PC-3 (cell line): ENCODE results near the gene DNAJC6. TPM values are rescaled to one million over a fixed set of nuclear protein-coding genes. Genes with fewer than 3 reads are reported as not detected.

ENCODE experiments used
- ATAC-seq: fragments of 200-7000 bp; cut with Tn5 transposase; 2 replicates; pipeline ENCODE4 v1.9.1; 2020; ENCODE audit warnings: mild to moderate bottlenecking, moderate library complexity
- BruUV-seq: library from RNA; stranded (reverse); fragments of 400-500 nt; replicated peaks from 2 replicates; lab custom pipeline; 2021; lab: Mats Ljungman, UMichigan
- CTCF ChIA-PET: fragments of 300-600 bp; sonication (Branson Sonifier 250); formaldehyde crosslinking; loops from one replicate; lab custom pipeline; 2022; ENCODE audit warnings: antibody characterized with exemption; lab: Charles Lee
- POLR2A ChIA-PET: fragments of 300-600 bp; sonication (Branson Sonifier 250); formaldehyde crosslinking; loops from one replicate; lab custom pipeline; 2022; ENCODE audit warnings: antibody characterized with exemption; ENCODE audit not compliant: unreplicated experiment; lab: Charles Lee
- DNase-seq: peaks from one replicate; pipeline ENCODE4 v3.0.0-alpha.2; 2015
- H2AFZ ChIP-seq: fragments of 300-600 bp; sonication (generic); 2 replicates; pipeline ENCODE4 v1.6.0; 2016; ENCODE audit warnings: antibody characterized with exemption, low read length
- H3F3A ChIP-seq: fragments of 300-600 bp; sonication (generic); one replicate; pipeline ENCODE4 v1.6.0; 2017; ENCODE audit warnings: antibody characterized with exemption, low read length, control low read depth, mild to moderate bottlenecking; ENCODE audit not compliant: unreplicated experiment
- H3K27ac ChIP-seq: fragments of 300-600 bp; sonication (generic); 2 replicates; pipeline ENCODE4 v1.5.1; 2016; ENCODE audit warnings: mild to moderate bottlenecking, low read length
- H3K27me3 ChIP-seq: fragments of 300-600 bp; sonication (generic); 2 replicates; pipeline ENCODE4 v1.6.1; 2016; ENCODE audit warnings: low read length, mixed read lengths
- H3K36me3 ChIP-seq: fragments of 300-600 bp; sonication (generic); 2 replicates; pipeline ENCODE4 v1.6.1; 2016; ENCODE audit warnings: low read depth, mixed run types, low read length, mixed read lengths
- H3K4me1 ChIP-seq: fragments of 300-600 bp; sonication (generic); 2 replicates; pipeline ENCODE4 v1.5.1; 2016; ENCODE audit warnings: low read length; ENCODE audit not compliant: insufficient read depth
- H3K4me2 ChIP-seq: fragments of 300-600 bp; sonication (generic); 2 replicates; pipeline ENCODE4 v1.6.0; 2016; ENCODE audit warnings: low read length
- H3K4me3 ChIP-seq: fragments of 300-600 bp; sonication (generic); 2 replicates; pipeline ENCODE4 v1.5.1; 2016; ENCODE audit warnings: mild to moderate bottlenecking, low read length, mixed read lengths
- H3K79me2 ChIP-seq: fragments of 300-600 bp; sonication (generic); 2 replicates; pipeline ENCODE4 v1.6.1; 2017; ENCODE audit warnings: low read length, mixed read lengths
- H3K9ac ChIP-seq: fragments of 300-600 bp; sonication (generic); 2 replicates; pipeline ENCODE4 v1.6.0; 2016; ENCODE audit warnings: mild to moderate bottlenecking, low read length
- H3K9me2 ChIP-seq: fragments of 300-600 bp; sonication (generic); replicated peaks from 2 replicates; pipeline ENCODE4 v1.6.1; 2016; ENCODE audit warnings: mixed run types, low read length, mixed read lengths
- H3K9me3 ChIP-seq: fragments of 300-600 bp; sonication (generic); 2 replicates; pipeline ENCODE4 v1.6.1; 2016; ENCODE audit warnings: low read length, mixed read lengths
- H4K20me1 ChIP-seq: fragments of 300-600 bp; sonication (generic); 2 replicates; pipeline ENCODE4 v1.6.1; 2016; ENCODE audit warnings: low read length, mixed read lengths
- EZH2 ChIP-seq: fragments of 300-600 bp; sonication (generic); IDR thresholded peaks from one replicate; pipeline ENCODE4 v1.6.1; 2017; ENCODE audit warnings: antibody characterized with exemption, mild to moderate bottlenecking, low read length; ENCODE audit not compliant: unreplicated experiment
- EZH2phosphoT487 ChIP-seq: fragments of 300-600 bp; sonication (generic); IDR thresholded peaks from 2 replicates; pipeline ENCODE4 v1.6.1; 2018; ENCODE audit warnings: mild to moderate bottlenecking, antibody characterized with exemption, low read length, borderline replicate concordance
- intact Hi-C: fragments of 100-400 bp; cut with micrococcal nuclease; formaldehyde crosslinking; loops from 2 replicates; pipeline ENCODE4 v1.9.0; 2023
- total RNA-seq: library from RNA; depleted of rRNA; stranded (reverse); fragments of >200 nt; gene quantifications from 2 replicates; pipeline ENCODE4 v1.2.3, GENCODE V29; 2014
- TF ChIP-seq, protein P1 (sequence below): fragments of 300-600 bp; sonication (generic); conservative IDR thresholded peaks from 2 replicates; pipeline ENCODE4 v1.5.1; 2017; ENCODE audit warnings: antibody characterized with exemption, low read depth, mild to moderate bottlenecking, low read length

The DNAJC6 gene
- total RNA-seq, 1 experiment from 2014 or later, result 3.0 TPM

DNA sequence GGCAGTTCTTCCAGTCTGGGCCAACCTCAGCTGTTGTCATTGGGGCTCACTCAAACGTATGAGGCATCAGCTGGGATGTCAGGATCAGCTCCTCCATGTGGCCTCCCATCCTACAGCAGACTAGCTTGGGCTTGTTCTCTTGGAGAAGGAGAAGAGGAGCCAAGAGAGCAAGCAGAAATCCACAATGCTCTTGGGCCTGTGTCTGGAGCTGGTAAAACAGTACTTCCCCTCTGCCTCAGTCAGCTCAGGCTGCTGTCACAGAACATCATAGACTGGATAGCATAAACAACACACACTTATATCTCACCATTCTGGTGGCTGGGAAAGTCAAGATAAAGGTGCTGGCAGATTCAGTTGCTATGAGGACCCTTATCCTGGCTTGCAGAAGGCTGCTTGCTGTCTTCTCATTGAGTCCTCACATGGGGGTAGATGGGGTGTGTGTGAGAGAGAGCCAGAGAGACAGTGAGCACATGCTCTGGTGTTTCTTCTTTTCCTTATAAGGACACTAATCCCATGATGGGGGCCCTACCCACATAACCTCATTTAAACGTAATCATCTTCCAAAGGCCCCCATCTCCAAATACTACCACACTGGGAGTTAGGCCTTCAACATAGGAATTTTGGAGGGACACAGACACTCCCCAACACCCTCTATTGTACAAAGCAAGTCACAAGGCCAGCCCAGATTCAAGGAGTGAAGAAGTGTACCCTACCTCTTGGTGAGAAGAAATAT lies 16.3 kb upstream of the DNAJC6 start:
- DNase-seq (no peak), ATAC-seq (no peak)
- no peaks in the 10 kb centered on the region for H3K4me1 ChIP-seq
- no peak overlapping the region for H3K27ac ChIP-seq
- no peak overlapping the region for H2AFZ ChIP-seq
- no peaks in the 10 kb centered on the region for H3F3A ChIP-seq
- H3K27me3 ChIP-seq, result no peaks in the 10 kb centered on the region
- no peak overlapping the region for H3K4me3 ChIP-seq
- TF ChIP-seq EZH2, result no peak
- TF ChIP-seq, protein P1, sequence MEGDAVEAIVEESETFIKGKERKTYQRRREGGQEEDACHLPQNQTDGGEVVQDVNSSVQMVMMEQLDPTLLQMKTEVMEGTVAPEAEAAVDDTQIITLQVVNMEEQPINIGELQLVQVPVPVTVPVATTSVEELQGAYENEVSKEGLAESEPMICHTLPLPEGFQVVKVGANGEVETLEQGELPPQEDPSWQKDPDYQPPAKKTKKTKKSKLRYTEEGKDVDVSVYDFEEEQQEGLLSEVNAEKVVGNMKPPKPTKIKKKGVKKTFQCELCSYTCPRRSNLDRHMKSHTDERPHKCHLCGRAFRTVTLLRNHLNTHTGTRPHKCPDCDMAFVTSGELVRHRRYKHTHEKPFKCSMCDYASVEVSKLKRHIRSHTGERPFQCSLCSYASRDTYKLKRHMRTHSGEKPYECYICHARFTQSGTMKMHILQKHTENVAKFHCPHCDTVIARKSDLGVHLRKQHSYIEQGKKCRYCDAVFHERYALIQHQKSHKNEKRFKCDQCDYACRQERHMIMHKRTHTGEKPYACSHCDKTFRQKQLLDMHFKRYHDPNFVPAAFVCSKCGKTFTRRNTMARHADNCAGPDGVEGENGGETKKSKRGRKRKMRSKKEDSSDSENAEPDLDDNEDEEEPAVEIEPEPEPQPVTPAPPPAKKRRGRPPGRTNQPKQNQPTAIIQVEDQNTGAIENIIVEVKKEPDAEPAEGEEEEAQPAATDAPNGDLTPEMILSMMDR, result no peak
- no peak for TF ChIP-seq EZH2phosphoT487
- no peaks in the 10 kb centered on the region for H4K20me1 ChIP-seq
- H3K9ac ChIP-seq, result no peak overlapping the region
- intact Hi-C loops, result no loop called here
- H3K36me3 ChIP-seq, result no peaks in the 10 kb centered on the region
- CTCF ChIA-PET, result no interaction called here
- H3K9me2 ChIP-seq, result no peaks in the 10 kb centered on the region
- POLR2A ChIA-PET, result no interaction called here
- H3K4me2 ChIP-seq, result no peak overlapping the region
- H3K79me2 ChIP-seq, result no peaks in the 10 kb centered on the region
- BruUV-seq, result no TSS peak
- H3K9me3 ChIP-seq, result no peaks in the 10 kb centered on the region

DNA sequence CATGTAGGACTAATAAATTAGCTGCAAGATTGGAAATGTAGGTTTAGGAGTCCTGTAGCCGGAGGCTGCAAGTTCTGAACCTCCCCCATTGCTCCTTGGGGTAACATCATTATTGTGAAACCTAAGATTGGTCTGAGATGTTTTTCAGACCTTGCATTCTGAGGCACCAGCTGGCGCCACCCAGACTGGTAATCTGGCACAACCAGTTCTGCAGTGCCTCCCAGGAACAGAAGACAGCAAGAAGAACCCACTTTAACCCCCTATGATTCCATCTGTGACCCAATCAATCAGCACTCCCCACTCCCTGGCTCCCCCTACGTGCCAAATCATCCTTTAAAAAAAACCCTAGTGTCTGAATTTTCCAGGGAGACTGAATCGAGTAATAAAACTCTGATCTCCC lies 11.6 kb upstream of the DNAJC6 start:
- Histone ChIP-seq H3K79me2 (no peaks in the 10 kb centered on the region), H3K4me1 (no peaks in the 10 kb centered on the region), H3K4me2 (no peak overlapping the region), H3F3A (no peaks in the 10 kb centered on the region), H3K9me2 (no peaks in the 10 kb centered on the region), H3K27ac (no peak overlapping the region), H3K4me3 (no peak overlapping the region), H3K9ac (no peak overlapping the region), H4K20me1 (no peaks in the 10 kb centered on the region), H3K9me3 (no peaks in the 10 kb centered on the region), H3K27me3 (no peaks in the 10 kb centered on the region), H2AFZ (no peak overlapping the region), H3K36me3 (no peaks in the 10 kb centered on the region)
- ChIA-PET POLR2A (no interaction called here), CTCF (no interaction called here)
- TF ChIP-seq EZH2phosphoT487 (no peak), EZH2 (no peak)
- TF ChIP-seq, protein P1, result no peak
- intact Hi-C loops, result no loop called here
- ATAC-seq, result no peak
- no peak for DNase-seq
- no TSS peak for BruUV-seq

DNA sequence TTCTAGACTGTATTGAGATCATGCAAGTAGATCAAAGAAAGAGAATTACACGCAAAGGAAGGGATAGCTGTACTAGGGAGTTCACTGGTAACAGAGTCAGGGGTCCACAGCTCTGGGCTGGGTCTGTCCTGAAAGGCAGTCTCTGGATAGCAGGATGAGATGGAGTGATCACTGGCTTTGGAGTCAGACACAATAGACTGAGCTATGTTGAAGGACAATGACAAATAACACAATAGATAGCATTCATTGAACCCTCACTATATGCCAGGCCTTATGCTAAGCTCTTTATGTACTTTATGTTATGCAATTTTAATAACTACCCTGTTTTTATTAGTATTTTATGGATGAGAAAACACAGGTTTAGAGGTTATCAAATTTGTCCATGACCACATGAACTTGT lies 10.0 kb upstream of the DNAJC6 start:
- CTCF ChIA-PET, result no interaction called here
- Histone ChIP-seq H3K4me3 (no peak overlapping the region), H3K9ac (no peak overlapping the region), H3F3A (no peaks in the 10 kb centered on the region), H3K27me3 (no peaks in the 10 kb centered on the region), H3K4me1 (no peaks in the 10 kb centered on the region), H3K79me2 (no peaks in the 10 kb centered on the region), H3K4me2 (no peak overlapping the region), H2AFZ (no peak overlapping the region), H3K27ac (no peak overlapping the region), H3K9me2 (no peaks in the 10 kb centered on the region), H3K36me3 (no peaks in the 10 kb centered on the region), H4K20me1 (no peaks in the 10 kb centered on the region), H3K9me3 (no peaks in the 10 kb centered on the region)
- TF ChIP-seq EZH2, result no peak
- TF ChIP-seq EZH2phosphoT487, result no peak
- BruUV-seq, result no TSS peak
- no peak for DNase-seq
- POLR2A ChIA-PET, result no interaction called here
- ATAC-seq, result no peak
- intact Hi-C loops, result no loop called here
